Thymus (tissue), 11 donors: Measurements from ENCODE around the gene BASP1. TPM values are rescaled to one million over a fixed set of nuclear protein-coding genes. Genes with fewer than 3 reads are reported as not detected.

Experiments
- DNase-seq, 9 donors: peaks; one replicate each; pipeline ENCODE4 v3.0.0-alpha.2; 2013; ENCODE audit warnings: low spot score in 9 of 9, low read depth in 6 of 9, missing footprints in 1 of 9
- H3K27ac ChIP-seq, 2 donors: one replicate each; pipeline ENCODE4 v1.5.1; 2013; ENCODE audit warnings: control low read depth in 1 of 2, low read depth in 1 of 2, low read length in 1 of 2, mild to moderate bottlenecking in 1 of 2, moderate library complexity in 1 of 2
- H3K27me3 ChIP-seq, 2 donors: one replicate each; pipeline ENCODE4 v1.5.1; 2013; ENCODE audit warnings: low read length in 1 of 2; ENCODE audit not compliant: control insufficient read depth in 2 of 2, insufficient read depth in 1 of 2
- H3K36me3 ChIP-seq, 2 donors: one replicate each; pipeline ENCODE4 v1.5.1; 2013; ENCODE audit warnings: low read length in 1 of 2, mild to moderate bottlenecking in 1 of 2, moderate library complexity in 1 of 2; ENCODE audit not compliant: control insufficient read depth in 2 of 2, insufficient read depth in 2 of 2
- H3K4me1 ChIP-seq, 2 donors: one replicate each; pipeline ENCODE4 v1.5.1; 2013; ENCODE audit warnings: low read length in 2 of 2; ENCODE audit not compliant: control insufficient read depth in 2 of 2, insufficient read depth in 2 of 2
- H3K4me3 ChIP-seq, 2 donors: one replicate each; pipeline ENCODE4 v1.5.1; 2013; ENCODE audit warnings: low read length in 2 of 2, control low read depth in 1 of 2, mild to moderate bottlenecking in 1 of 2
- H3K9me3 ChIP-seq, 2 donors: one replicate each; pipeline ENCODE4 v1.5.1; 2013; ENCODE audit warnings: low read length in 1 of 2, mild to moderate bottlenecking in 1 of 2; ENCODE audit not compliant: control insufficient read depth in 2 of 2, insufficient read depth in 1 of 2
- WGBS: extraction: QIAGEN DNeasy Blood & Tissue Kit; methylation state at CpG from one replicate; pipeline ENCODE4 v1.1.7; 2013; 5-methylcytosine and 5-hydroxymethylcytosine counted together
- polyA plus RNA-seq: library from polyadenylated mRNA; stranded (reverse); fragments of 200-250 nt; gene quantifications from one replicate; pipeline ENCODE4 v1.2.3, GENCODE V29; 2013
- total RNA-seq: library from RNA; stranded (reverse); fragments of 120-200 nt; gene quantifications from one replicate; pipeline ENCODE4 v1.2.4, GENCODE V29; 2013
- donor health status: healthy.

BASP1 gene
- total and polyA plus RNA-seq, 2 donors: 24.3 to 53.5 TPM

DNA sequence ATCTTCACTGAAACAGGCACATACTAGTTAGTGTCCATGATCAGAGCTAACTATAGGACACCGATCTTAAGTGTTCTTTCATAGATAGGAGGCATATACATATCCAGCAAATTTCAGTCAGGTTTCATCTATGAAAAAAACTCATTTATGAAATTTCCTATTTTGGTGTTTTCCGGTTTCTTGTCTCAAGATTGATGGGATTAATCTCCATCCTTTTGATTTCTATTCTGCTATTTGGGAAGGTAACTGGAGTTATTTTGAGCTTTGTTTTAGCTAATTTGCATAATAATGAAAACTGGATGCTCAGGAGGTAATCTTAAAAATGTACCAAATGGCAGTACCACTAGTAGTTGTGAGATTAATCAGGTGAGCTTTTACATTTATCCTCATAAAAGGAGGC lies 62.1 kb downstream of the BASP1 start:
- no peaks in the 10 kb centered on the region for H3K27me3 ChIP-seq
- WGBS: 95% methylated on average over 2 of the region's 2 CpGs
- H3K27ac ChIP-seq: no peak overlapping the region
- no peaks in the 10 kb centered on the region for H3K36me3 ChIP-seq
- H3K4me3 ChIP-seq: no peak overlapping the region
- H3K9me3 ChIP-seq: no peaks in the 10 kb centered on the region
- H3K4me1 ChIP-seq: no peaks in the 10 kb centered on the region
- DNase-seq: no peak

DNA sequence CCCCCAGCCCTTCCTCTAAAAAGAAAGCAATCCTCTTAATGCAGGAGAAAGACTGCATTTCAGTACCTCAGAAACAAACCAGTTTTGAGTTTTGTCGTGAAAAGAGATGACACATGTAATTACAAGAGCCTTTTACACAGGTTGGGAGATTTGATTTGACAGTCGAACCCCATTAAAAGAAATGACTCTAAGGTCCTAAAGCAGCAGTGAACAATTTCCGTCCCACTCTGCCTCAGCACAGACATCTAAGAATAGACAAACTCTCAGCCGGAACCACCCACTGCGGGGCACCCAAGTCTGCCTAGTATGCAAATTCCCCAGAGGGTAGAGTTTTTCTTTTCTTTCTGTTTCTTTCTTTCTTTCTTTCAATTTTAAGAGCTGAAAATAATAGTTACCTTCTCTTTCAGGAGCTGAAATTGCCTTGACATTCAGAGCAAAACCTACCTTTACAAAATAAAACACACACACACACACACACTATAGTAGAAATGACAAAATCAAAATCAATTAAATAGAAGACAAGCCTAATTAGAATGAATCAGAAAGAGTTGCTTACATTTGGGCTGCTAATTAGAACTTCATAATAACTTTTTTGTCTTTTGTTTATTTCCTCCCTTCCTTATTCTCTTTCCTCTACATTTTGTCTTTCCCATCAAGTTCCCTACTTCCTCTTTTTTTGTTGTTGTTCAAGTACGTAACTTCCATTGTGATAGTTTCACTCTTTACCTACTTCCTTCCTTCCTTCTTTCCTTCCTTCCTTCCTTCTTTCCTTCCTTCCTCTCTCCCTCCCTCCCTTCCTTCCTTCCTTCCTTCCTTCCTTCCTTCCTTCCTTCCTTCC lies 65.1 kb downstream of the BASP1 start:
- H3K36me3 ChIP-seq: no peaks in the 10 kb centered on the region
- H3K9me3 ChIP-seq: no peaks in the 10 kb centered on the region
- WGBS: 44% methylated on average over 6 of the region's 6 CpGs
- peak in 4 of 9 donors; percentile 5 to 50 (median 8) for DNase-seq
- no peak overlapping the region for H3K27ac ChIP-seq
- H3K4me1 ChIP-seq: no peaks in the 10 kb centered on the region
- no peaks in the 10 kb centered on the region for H3K27me3 ChIP-seq
- H3K4me3 ChIP-seq: no peak overlapping the region

DNA sequence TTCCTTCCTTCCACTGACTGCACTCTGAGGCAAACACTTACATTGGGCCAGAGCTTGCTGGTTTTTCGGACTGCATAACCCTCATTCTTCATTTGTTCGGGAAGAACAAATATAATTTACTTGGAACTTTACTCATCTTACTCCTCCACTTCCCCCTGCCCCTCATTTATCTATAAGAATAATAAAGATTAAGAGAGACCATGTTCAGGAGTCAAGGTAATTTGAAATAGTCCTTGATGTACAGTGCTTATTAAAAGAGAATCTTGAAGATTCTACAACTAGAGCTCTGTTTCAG lies 65.6 kb downstream of the BASP1 start:
- Histone ChIP-seq H3K36me3 (no peaks in the 10 kb centered on the region), H3K27ac (no peak overlapping the region), H3K4me3 (no peak overlapping the region), H3K27me3 (no peaks in the 10 kb centered on the region), H3K9me3 (no peaks in the 10 kb centered on the region), H3K4me1 (no peaks in the 10 kb centered on the region)
- 96% methylated on average over 2 of the region's 2 CpGs for WGBS
- DNase-seq: no peak

DNA sequence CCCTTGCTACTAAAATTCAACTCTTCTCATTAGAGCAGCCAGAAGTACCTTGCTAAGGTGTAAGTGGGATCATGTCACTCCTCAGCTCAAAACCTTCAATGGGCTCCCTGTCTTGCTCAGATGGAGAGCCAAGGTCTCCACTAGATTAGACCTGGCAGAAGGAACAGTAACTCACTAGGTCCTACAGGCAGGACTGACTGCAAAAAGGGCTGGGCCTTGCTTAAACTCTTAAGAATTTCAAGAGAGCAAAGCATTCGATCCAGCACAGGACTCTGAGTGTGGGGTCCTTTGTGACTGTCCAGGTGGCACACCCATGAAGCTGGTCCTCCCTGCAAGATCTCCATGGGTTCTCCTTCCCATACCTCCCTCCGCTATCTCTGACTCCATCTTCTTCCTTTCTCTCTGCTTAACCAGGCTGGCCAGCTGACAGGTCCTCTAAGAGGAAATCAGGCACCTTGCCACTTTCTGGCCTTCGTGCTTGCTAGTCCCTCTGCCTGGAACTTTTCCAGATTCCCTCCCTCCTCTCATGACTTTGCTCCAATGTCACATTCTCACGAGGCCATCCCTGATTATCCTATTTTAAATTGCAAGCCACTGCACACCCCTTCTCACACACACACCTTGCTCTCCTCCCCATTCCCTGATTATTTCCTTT lies 70.2 kb downstream of the BASP1 start:
- DNase-seq: no peak
- Histone ChIP-seq H3K4me1 (no peaks in the 10 kb centered on the region), H3K36me3 (no peaks in the 10 kb centered on the region), H3K4me3 (no peak overlapping the region), H3K27ac (no peak overlapping the region), H3K27me3 (no peaks in the 10 kb centered on the region), H3K9me3 (no peaks in the 10 kb centered on the region)
- 91% methylated on average over 4 of the region's 4 CpGs for WGBS

DNA sequence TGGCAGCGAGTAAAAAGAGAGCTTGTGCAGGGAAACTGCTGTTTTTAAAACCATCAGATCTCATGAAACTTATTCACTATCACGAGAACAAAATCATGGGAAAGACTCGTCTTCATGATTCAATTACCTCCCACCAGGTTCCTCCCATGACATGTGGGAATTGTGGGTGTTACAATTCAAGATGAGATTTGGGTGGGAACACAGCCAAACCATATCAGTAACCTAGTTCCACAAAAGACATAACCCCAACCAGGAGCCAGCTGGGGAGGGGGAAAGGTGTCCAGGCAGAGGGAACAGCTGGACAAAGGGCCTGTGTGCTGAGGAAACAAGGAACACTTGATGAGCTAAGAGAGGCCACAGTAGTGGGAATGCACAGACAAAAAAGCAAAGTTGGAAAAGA lies 71.1 kb downstream of the BASP1 start:
- H3K36me3 ChIP-seq: no peaks in the 10 kb centered on the region
- H3K4me3 ChIP-seq: no peak overlapping the region
- DNase-seq: no peak
- H3K27me3 ChIP-seq: no peaks in the 10 kb centered on the region
- H3K9me3 ChIP-seq: no peaks in the 10 kb centered on the region
- no peaks in the 10 kb centered on the region for H3K4me1 ChIP-seq
- WGBS: 98% methylated on average over 3 of the region's 3 CpGs
- H3K27ac ChIP-seq: no peak overlapping the region

DNA sequence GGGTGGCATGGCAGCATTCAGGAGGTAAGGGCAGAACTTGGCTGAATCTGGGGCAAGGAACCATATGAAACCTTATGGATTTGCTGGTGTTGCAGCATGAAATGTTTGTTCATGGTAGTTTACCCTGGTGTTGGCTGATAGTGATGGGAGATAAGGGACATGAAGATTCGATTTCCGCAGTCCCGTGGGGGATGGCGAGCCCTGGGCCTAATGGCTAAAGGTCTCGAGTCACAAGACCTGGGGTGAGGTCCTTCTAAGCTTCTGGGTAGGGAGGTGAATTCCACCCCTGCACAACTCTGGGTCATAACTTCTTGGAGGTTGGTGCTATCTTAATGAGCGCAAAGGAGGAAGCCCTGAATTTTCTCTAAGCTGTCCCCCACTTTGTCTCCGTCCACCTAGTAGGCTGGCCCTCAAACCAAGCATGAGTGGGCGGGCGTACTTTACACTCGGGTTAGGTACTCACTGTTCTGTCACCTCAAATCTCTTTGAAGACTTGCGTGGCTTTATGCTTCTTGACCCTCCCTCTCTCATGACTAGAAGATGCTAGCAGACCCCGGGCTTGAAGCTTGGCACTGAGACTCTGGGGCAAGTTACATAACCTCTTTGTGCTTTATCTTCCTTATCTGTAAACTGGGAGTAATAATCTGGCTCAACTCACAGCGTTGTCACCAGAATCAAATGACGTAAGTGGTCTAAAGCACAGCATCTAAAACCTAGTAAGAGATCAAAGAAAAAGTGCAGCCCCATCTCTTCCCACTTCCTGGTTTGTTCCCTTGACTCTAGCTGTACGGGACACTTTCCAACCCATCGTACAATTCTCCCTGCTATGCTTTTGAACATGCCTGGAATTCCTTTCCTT lies 72.5 kb downstream of the BASP1 start:
- 94% methylated on average over 16 of the region's 16 CpGs for WGBS
- no peak for DNase-seq

DNA sequence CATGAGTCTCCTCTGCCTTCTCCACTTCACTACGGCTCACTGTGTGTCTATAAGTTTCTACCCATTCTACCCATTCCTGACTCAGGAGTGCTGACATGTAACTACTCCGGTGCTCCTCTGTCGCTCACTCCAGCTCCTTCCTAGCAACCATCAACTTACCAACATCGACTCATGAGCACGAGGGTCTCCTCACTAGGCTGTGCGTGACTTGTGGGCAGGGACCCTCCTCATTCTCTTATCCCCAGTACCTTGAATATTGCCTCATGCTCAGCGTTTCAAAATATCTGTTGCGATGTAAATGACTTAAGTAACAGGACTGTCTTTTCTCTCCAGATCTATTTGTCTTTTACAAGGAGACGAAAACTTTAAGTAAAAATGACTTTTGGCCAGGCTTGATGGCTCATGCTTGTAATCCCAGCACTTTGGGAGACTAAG lies 73.1 kb downstream of the BASP1 start:
- DNase-seq: no peak
- no peaks in the 10 kb centered on the region for H3K9me3 ChIP-seq
- H3K27ac ChIP-seq: no peak overlapping the region
- 97% methylated on average over 9 of the region's 9 CpGs for WGBS
- H3K36me3 ChIP-seq: no peaks in the 10 kb centered on the region
- no peaks in the 10 kb centered on the region for H3K27me3 ChIP-seq
- no peak overlapping the region for H3K4me3 ChIP-seq
- H3K4me1 ChIP-seq: no peaks in the 10 kb centered on the region

More for the DNA sequence above, 72.5 kb downstream of the BASP1 start:
- no peaks in the 10 kb centered on the region for H3K27me3 ChIP-seq
- H3K27ac ChIP-seq: no peak overlapping the region
- H3K36me3 ChIP-seq: no peaks in the 10 kb centered on the region
- H3K4me3 ChIP-seq: no peak overlapping the region
- H3K4me1 ChIP-seq: no peaks in the 10 kb centered on the region
- H3K9me3 ChIP-seq: no peaks in the 10 kb centered on the region

DNA sequence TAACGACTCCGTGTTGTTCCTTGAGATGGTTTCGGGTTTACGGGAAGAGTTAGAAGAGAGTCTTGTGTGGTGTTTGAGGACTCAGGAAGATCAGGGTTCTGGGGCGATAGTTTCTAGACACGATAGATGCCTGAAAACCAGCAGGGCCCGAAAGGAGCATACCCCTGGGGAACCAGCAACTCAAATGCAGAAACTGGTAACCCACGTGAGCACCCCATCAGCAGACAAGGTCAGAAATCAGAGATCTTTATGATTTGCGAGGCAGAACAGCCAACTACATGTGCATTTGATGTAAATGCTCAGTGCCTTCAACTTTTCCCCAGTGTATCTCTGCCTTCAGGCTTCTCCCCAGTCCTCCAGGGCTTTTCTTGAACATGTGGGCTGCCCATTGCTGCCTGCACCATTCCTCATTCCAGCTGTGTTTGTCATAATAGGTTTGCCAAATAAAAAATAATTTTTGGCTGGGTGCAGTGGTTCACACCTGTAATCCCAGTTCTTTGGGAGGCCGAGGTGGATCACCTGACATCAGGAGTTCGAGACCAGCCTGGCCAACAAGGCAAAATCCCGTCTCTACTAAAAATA lies 75.1 kb downstream of the BASP1 start:
- Histone ChIP-seq H3K27ac (no peak overlapping the region), H3K4me3 (no peak overlapping the region), H3K4me1 (no peaks in the 10 kb centered on the region), H3K27me3 (no peaks in the 10 kb centered on the region), H3K36me3 (no peaks in the 10 kb centered on the region), H3K9me3 (no peaks in the 10 kb centered on the region)
- no peak for DNase-seq
- 98% methylated on average over 12 of the region's 12 CpGs for WGBS
